IMR-90 (cell line): ENCODE measurements around the gene KDM1A. TPM values are rescaled to one million over a fixed set of nuclear protein-coding genes. Genes with fewer than 3 reads are reported as not detected.
"Not testable (repeated sequence)": the region's sequence is repeated elsewhere in the genome, so short reads cannot be mapped to it uniquely, and the experiment has no call there.

ENCODE experiments used
- ATAC-seq: fragments of 200-7000 bp; cut with Tn5 transposase; 2 replicates; pipeline ENCODE4 v1.9.1; 2020; ENCODE audit warnings: low read depth, mild to moderate bottlenecking, moderate library complexity
- BruUV-seq: library from RNA; stranded (reverse); fragments of 400-500 nt; replicated peaks from 2 replicates; lab custom pipeline; 2021; lab: Mats Ljungman, UMichigan
- CTCF ChIA-PET: fragments of 300-600 bp; formaldehyde crosslinking; extraction: SDS; loops from one replicate; lab custom pipeline; 2021; ENCODE audit warnings: antibody characterized with exemption; lab: Yijun Ruan, JAX
- POLR2A ChIA-PET: fragments of 300-600 bp; sonication (Branson Sonifier 250); formaldehyde crosslinking; loops from one replicate; lab custom pipeline; 2022; ENCODE audit warnings: antibody characterized with exemption; ENCODE audit not compliant: unreplicated experiment; lab: Charles Lee
- DNase-seq: peaks from one replicate; pipeline ENCODE4 v3.0.0; 2013
- H2AFZ ChIP-seq: replicated peaks from 2 replicates; pipeline ENCODE3; 2013; ENCODE audit warnings: low read length, mild to moderate bottlenecking; ENCODE audit not compliant: poor library complexity
- H2AK5ac ChIP-seq: 2 replicates; pipeline ENCODE4 v1.6.1; 2013; ENCODE audit warnings: low read depth, low read length, inconsistent platforms
- H2AK9ac ChIP-seq: replicated peaks from 2 replicates; pipeline ENCODE3; 2013; ENCODE audit warnings: mild to moderate bottlenecking, low read depth, low read length, moderate library complexity; ENCODE audit not compliant: poor library complexity
- H2BK120ac ChIP-seq: 2 replicates; pipeline ENCODE4 v1.6.1; 2013; ENCODE audit warnings: low read depth, low read length, inconsistent platforms
- H2BK15ac ChIP-seq: 3 replicates; pipeline ENCODE4 v1.6.1; 2013; ENCODE audit warnings: low read depth, low read length, inconsistent platforms
- H2BK20ac ChIP-seq: 2 replicates; pipeline ENCODE4 v1.6.1; 2013; ENCODE audit warnings: low read depth, mild to moderate bottlenecking, inconsistent platforms, low read length, moderate library complexity
- H2BK5ac ChIP-seq: 2 replicates; pipeline ENCODE4 v1.6.1; 2013; ENCODE audit warnings: mild to moderate bottlenecking, low read depth, low read length, inconsistent platforms; ENCODE audit not compliant: poor library complexity, severe bottlenecking
- H3K14ac ChIP-seq: replicated peaks from 2 replicates; pipeline ENCODE4 v1.6.1; 2013; ENCODE audit warnings: low read depth, low read length, inconsistent platforms
- H3K18ac ChIP-seq: 2 replicates; pipeline ENCODE4 v1.6.1; 2013; ENCODE audit warnings: low read depth, low read length, control low read depth
- H3K23ac ChIP-seq: 2 replicates; pipeline ENCODE4 v1.6.1; 2013; ENCODE audit warnings: low read depth, low read length, inconsistent platforms
- H3K27ac ChIP-seq: 2 replicates; pipeline ENCODE4 v1.5.1; 2013; ENCODE audit warnings: mild to moderate bottlenecking, control low read depth, low read length; ENCODE audit not compliant: insufficient read depth
- H3K27me3 ChIP-seq: 2 replicates; pipeline ENCODE4 v1.6.1; 2013; ENCODE audit warnings: low read length; ENCODE audit not compliant: control insufficient read depth, insufficient read depth
- H3K36me3 ChIP-seq: 2 replicates; pipeline ENCODE4 v1.6.1; 2013; ENCODE audit warnings: low read length, mixed read lengths; ENCODE audit not compliant: control insufficient read depth, insufficient read depth
- H3K4ac ChIP-seq: 2 replicates; pipeline ENCODE4 v1.6.1; 2013; ENCODE audit warnings: low read depth, low read length, inconsistent platforms
- H3K4me1 ChIP-seq: 2 replicates; pipeline ENCODE4 v1.6.1; 2013; ENCODE audit warnings: low read length, mixed read lengths; ENCODE audit not compliant: control insufficient read depth, insufficient read depth
- H3K4me2 ChIP-seq: 2 replicates; pipeline ENCODE4 v1.6.1; 2013; ENCODE audit warnings: low read depth, mild to moderate bottlenecking, control low read depth, low read length, moderate library complexity
- H3K4me3 ChIP-seq: 2 replicates; pipeline ENCODE4 v1.5.1; 2013; ENCODE audit warnings: low read depth, mild to moderate bottlenecking, control low read depth, low read length, moderate library complexity; ENCODE audit not compliant: insufficient read depth
- H3K56ac ChIP-seq: 2 replicates; pipeline ENCODE4 v1.6.1; 2013; ENCODE audit warnings: low read length, inconsistent platforms; ENCODE audit not compliant: insufficient read depth; ENCODE audit errors: extremely low read depth
- H3K79me1 ChIP-seq, 2 experiments: 2 replicates each; pipeline ENCODE4 v1.6.1; 2013; ENCODE audit warnings: low read length in 2 of 2, inconsistent platforms in 1 of 2, low read depth in 1 of 2
- H3K9ac ChIP-seq: 2 replicates; pipeline ENCODE4 v1.6.1; 2013; ENCODE audit warnings: low read depth, low read length, control low read depth
- H3K9me1 ChIP-seq: 2 replicates; pipeline ENCODE4 v1.6.1; 2013; ENCODE audit warnings: low read length, inconsistent platforms; ENCODE audit not compliant: insufficient read depth
- H3K9me3 ChIP-seq: 2 replicates; pipeline ENCODE4 v1.6.1; 2013; ENCODE audit warnings: low read length; ENCODE audit not compliant: control insufficient read depth, insufficient read depth
- H4K20me1 ChIP-seq: 2 replicates; pipeline ENCODE4 v1.6.1; 2013; ENCODE audit warnings: low read length, inconsistent platforms; ENCODE audit not compliant: insufficient read depth
- H4K5ac ChIP-seq: 2 replicates; pipeline ENCODE4 v1.6.1; 2013; ENCODE audit warnings: mild to moderate bottlenecking, low read depth, low read length, control low read depth
- H4K8ac ChIP-seq, 2 experiments: 2 replicates each; pipeline ENCODE4 v1.6.1; 2013; ENCODE audit warnings: low read depth in 2 of 2, low read length in 2 of 2, control low read depth in 1 of 2, inconsistent platforms in 1 of 2
- H4K91ac ChIP-seq: 2 replicates; pipeline ENCODE4 v1.6.1; 2013; ENCODE audit warnings: low read depth, low read length, inconsistent platforms; ENCODE audit not compliant: insufficient read depth
- WGBS, 2 experiments: methylation state at CpG; one replicate each; pipeline versions ENCODE4 v1.1.5 to v1.1.7; 2013; ENCODE audit warnings: missing lambda C conversion rate in 2 of 2; ENCODE audit not compliant: insufficient read length in 1 of 2; ENCODE audit errors: extremely low coverage in 2 of 2; 5-methylcytosine and 5-hydroxymethylcytosine counted together
- dilution Hi-C: fragments of 300-500 bp; cut with HindIII; formaldehyde crosslinking; loops from one replicate; pipeline ENCODE4 v1.14.3; 2018; ENCODE audit warnings: low sequenced_read_pairs; ENCODE audit not compliant: unreplicated experiment
- in situ Hi-C: fragments of 300-500 bp; cut with MboI; formaldehyde crosslinking; loops from 3 replicates; pipeline ENCODE4 v1.14.3; 2019; ENCODE audit warnings: low sequenced_read_pairs, inconsistent platforms, mixed read lengths
- intact Hi-C: fragments of 100-400 bp; cut with micrococcal nuclease; formaldehyde crosslinking; loops from 2 replicates; pipeline ENCODE4 v1.10.0; 2022
- polyA plus RNA-seq, 3 experiments: library from polyadenylated mRNA; depleted of rRNA; stranded (reverse); fragments of >200 nt; gene quantifications; 2 replicates each; pipeline ENCODE4 v1.2.3, GENCODE V29; 2012; ENCODE audit warnings: low replicate concordance in 1 of 3
- total RNA-seq: library from RNA; depleted of rRNA; stranded (reverse); fragments of >200 nt; gene quantifications from 2 replicates; pipeline ENCODE4 v1.2.3, GENCODE V29; 2012

The KDM1A gene
- total and polyA plus RNA-seq, 2 of the 4 experiments (the other 2 are of a cell fraction), result 58.7 to 104 TPM

DNA sequence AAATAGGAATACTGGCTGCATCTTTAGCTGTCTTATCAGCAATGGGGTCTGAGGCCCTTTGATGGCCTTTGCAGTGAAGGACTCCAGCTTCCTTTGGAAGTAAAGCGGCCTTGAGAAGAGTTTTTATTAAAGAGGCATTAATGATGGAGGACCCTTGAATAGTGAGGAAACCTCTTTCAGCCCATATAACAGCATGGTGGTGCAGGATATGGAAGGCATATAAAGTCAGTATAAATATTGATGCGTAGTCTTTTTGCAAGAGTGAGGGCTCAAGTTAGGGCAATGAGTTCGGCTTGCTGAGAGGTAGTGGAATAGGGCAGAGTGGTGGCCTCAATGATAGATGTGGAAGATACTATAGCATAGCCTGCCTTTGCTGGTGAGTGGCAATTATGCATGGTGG, 19.1 kb upstream of the KDM1A start:
- H2AK9ac ChIP-seq, H3K36me3 ChIP-seq, H3K9ac ChIP-seq, intact Hi-C loops, H3K79me1 ChIP-seq, H4K8ac ChIP-seq, H2BK120ac ChIP-seq, H3K9me1 ChIP-seq, H3K23ac ChIP-seq, in situ Hi-C loops, H3K4ac ChIP-seq, H3K14ac ChIP-seq, H3K18ac ChIP-seq, H4K91ac ChIP-seq, H2AK5ac ChIP-seq, H2BK5ac ChIP-seq, H3K4me3 ChIP-seq, dilution Hi-C loops, H3K9me3 ChIP-seq, CTCF ChIA-PET, BruUV-seq, POLR2A ChIA-PET, H2AFZ ChIP-seq, H4K5ac ChIP-seq, H2BK20ac ChIP-seq, H3K4me1 ChIP-seq, H3K27ac ChIP-seq, H3K56ac ChIP-seq, H4K20me1 ChIP-seq, H2BK15ac ChIP-seq, DNase-seq, H3K4me2 ChIP-seq, ATAC-seq: not testable (repeated sequence)
- H3K27me3 ChIP-seq, result peaks cover 26% of the 10 kb centered on the region
- WGBS, 2 experiments, result 75% methylated on average over 2 of the region's 3 CpGs; no CpG with 5 or more reads in 1 of the 2 experiments

DNA sequence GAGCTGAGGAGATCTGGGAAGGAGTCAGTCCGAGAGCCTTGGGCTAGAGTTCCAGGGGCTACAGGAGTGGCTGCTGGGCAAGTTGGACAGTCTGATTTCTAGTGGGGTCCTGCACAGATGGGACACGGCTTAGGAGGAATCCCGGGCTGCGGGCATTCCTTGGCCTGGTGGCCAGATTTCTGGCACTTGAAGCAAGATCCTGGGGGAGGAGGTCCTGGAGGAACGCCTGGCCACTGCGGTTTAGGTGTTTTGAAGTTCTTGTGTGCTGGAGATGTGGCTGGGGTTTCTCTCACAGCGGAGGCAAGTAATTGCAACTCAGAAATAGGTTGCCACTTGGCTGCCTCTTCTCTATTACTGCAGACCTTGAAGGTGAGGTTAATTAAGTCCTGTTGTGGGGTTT, 17.1 kb upstream of the KDM1A start:
- CTCF ChIA-PET, result interaction anchor here (0.6 kb wide), 1 partner anchor 671 kb away, joined by 3 read pairs; no protein-coding TSS in a partner anchor

More for the DNA sequence above, 17.1 kb upstream of the KDM1A start:
- H3K27ac ChIP-seq, H3K4me2 ChIP-seq, H3K9me1 ChIP-seq, H3K56ac ChIP-seq, H2BK15ac ChIP-seq, BruUV-seq, H3K36me3 ChIP-seq, H2AK5ac ChIP-seq, H4K20me1 ChIP-seq, H3K4me3 ChIP-seq, H3K79me1 ChIP-seq, H2AFZ ChIP-seq, intact Hi-C loops, H4K8ac ChIP-seq, H2BK20ac ChIP-seq, H2BK120ac ChIP-seq, H3K4ac ChIP-seq, H2BK5ac ChIP-seq, H3K14ac ChIP-seq, H3K18ac ChIP-seq, dilution Hi-C loops, ATAC-seq, H3K9ac ChIP-seq, in situ Hi-C loops, H4K5ac ChIP-seq, DNase-seq, H3K23ac ChIP-seq, H4K91ac ChIP-seq, H2AK9ac ChIP-seq, H3K4me1 ChIP-seq, POLR2A ChIA-PET: not testable (repeated sequence)
- peaks cover 35% of the 10 kb centered on the region for H3K27me3 ChIP-seq
- H3K9me3 ChIP-seq, result peaks cover 11% of the 10 kb centered on the region
- WGBS, 2 experiments, result no CpG with 5 or more reads among the region's 7 CpGs
